ENCODE data around the gene TMC8. TPM values are rescaled to one million over a fixed set of nuclear protein-coding genes. Genes with fewer than 3 reads are reported as not detected.
"Not testable (repeated sequence)": the region's sequence is repeated elsewhere in the genome, so short reads cannot be mapped to it uniquely, and the experiment has no call there.

TMC8 gene, protein sequence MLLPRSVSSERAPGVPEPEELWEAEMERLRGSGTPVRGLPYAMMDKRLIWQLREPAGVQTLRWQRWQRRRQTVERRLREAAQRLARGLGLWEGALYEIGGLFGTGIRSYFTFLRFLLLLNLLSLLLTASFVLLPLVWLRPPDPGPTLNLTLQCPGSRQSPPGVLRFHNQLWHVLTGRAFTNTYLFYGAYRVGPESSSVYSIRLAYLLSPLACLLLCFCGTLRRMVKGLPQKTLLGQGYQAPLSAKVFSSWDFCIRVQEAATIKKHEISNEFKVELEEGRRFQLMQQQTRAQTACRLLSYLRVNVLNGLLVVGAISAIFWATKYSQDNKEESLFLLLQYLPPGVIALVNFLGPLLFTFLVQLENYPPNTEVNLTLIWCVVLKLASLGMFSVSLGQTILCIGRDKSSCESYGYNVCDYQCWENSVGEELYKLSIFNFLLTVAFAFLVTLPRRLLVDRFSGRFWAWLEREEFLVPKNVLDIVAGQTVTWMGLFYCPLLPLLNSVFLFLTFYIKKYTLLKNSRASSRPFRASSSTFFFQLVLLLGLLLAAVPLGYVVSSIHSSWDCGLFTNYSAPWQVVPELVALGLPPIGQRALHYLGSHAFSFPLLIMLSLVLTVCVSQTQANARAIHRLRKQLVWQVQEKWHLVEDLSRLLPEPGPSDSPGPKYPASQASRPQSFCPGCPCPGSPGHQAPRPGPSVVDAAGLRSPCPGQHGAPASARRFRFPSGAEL
- polyA plus RNA-seq (2011; rRNA removed) (0.14 and 0.19 TPM in 2 replicates), polyA plus RNA-seq (2017; fragmentation: RNase III; extraction: RNeasy Plus Mini Kit Qiagen cat#74134 plus additional on column Dnase treatment) (0.16 to 0.32 TPM (median 0.26 TPM) in 3 replicates), polyA minus RNA-seq (2011; rRNA and poly(A)+ RNA removed) (0.08 and 0.19 TPM in 2 replicates)
- 0.17 and 0.30 TPM in 2 replicates for polyA plus RNA-seq (2012; cell fraction: cytosol; rRNA removed)
- polyA plus RNA-seq (2012; cell fraction: nucleus; rRNA removed) = 0.81 and 2.0 TPM in 2 replicates

GRCh38 chr17:78130437-78131101 is at the start of gene TMC8:
Gene TMC8 (plus strand): TSS chr17:78130771. CDS start chr17:78131589, 818 bp downstream.
- FAIRE-seq (no peak), ATAC-seq (no peak), DNase-seq (ENCODE audit: low read depth in 1 of 2, low spot score in 1 of 2) (no peak)
- no peak for TF ChIP-seq RNF2 (IDR thresholded peaks at IDR 0.05; ENCODE audit: borderline replicate concordance, low read depth)
- peaks cover 14% of the 10 kb centered on the region for H3K4me1 ChIP-seq
- 86% methylated on average over 10 of the region's 10 CpGs for WGBS (ENCODE audit: missing lambda C conversion rate)
- H3K4me2 ChIP-seq = no peak within 1 kb of the TSS
- H3K9me3 ChIP-seq = no peaks in the 10 kb centered on the region
- ChIA-PET POLR2A (interaction anchor here (0.9 kb wide), 1 partner anchor 10 kb away, joined by 4 read pairs; no protein-coding TSS in a partner anchor), CTCF (interaction anchor here (0.7 to 13.7 kb wide), 6 partner anchors 9 to 46 kb away, joined by 3 to 164 read pairs (median 6); no protein-coding TSS in a partner anchor)
- peak within 1 kb of the TSS in 1 of 2 experiments; percentile 93; a peak in 3 of 6 replicates for H3K27ac ChIP-seq
- no peak within 1 kb of the TSS for H3K4me3 ChIP-seq

DNA sequence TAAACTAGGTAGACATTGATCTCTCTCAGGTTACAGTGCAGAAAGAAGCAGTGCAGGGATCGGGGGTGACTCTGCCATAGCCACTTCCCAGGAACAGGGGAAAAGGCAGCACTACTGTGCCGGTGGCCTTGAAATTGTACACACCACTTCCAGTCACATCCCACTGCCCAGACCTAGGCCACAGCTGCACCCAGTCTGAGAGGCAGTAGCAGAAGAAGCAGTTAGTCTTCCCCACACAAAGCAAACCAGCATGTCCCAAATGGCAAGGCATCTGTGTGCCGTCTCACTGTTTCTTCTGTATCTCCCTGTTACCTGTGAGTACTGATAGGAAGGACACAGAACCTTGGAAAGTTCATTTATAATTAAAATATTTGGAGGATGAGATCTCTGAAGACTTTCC is 49.0 kb upstream of the TMC8 start:
- H3K4me1 ChIP-seq = no peaks in the 10 kb centered on the region
- no peak overlapping the region for H3K27ac ChIP-seq
- ChIA-PET CTCF (interaction anchor here (6.1 kb wide), 1 partner anchor 15 kb away, joined by 83 read pairs; no protein-coding TSS in a partner anchor), POLR2A (no interaction called here)
- WGBS (ENCODE audit: missing lambda C conversion rate) = 88% methylated on average over 3 of the region's 3 CpGs
- DNase-seq (ENCODE audit: low read depth in 1 of 2, low spot score in 1 of 2) = no peak
- no peak overlapping the region for H3K4me3 ChIP-seq
- no peaks in the 10 kb centered on the region for H3K9me3 ChIP-seq
- no peak for ATAC-seq
- no peak for FAIRE-seq
- no peak overlapping the region for H3K4me2 ChIP-seq
- TF ChIP-seq, protein P1, sequence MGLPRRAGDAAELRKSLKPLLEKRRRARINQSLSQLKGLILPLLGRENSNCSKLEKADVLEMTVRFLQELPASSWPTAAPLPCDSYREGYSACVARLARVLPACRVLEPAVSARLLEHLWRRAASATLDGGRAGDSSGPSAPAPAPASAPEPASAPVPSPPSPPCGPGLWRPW (IDR thresholded peaks at IDR 0.05) = no peak
- TF ChIP-seq HEYL (CRISPR knock-in tag; IDR thresholded peaks at IDR 0.05) (no peak), FOSL2 (IDR thresholded peaks at IDR 0.05) (no peak), FOSL2 (CRISPR knock-in tag; IDR thresholded peaks at IDR 0.05) (no peak), NFE2L2 (conservative IDR thresholded peaks at IDR 0.05; ENCODE audit: low read length) (no peak), HOXA7 (CRISPR knock-in tag; IDR thresholded peaks at IDR 0.05) (no peak), POLR2AphosphoS2 (conservative IDR thresholded peaks at IDR 0.05; ENCODE audit: low read length) (no peak), EP300 (IDR thresholded peaks at IDR 0.05) (no peak), EHMT2 (IDR thresholded peaks at IDR 0.05; ENCODE audit: low read depth) (no peak), KDM5A (IDR thresholded peaks at IDR 0.05) (no peak), NR3C1 (IDR thresholded peaks at IDR 0.05) (no peak), MAFK (IDR thresholded peaks at IDR 0.05; ENCODE audit: partially characterized antibody) (no peak)

DNA sequence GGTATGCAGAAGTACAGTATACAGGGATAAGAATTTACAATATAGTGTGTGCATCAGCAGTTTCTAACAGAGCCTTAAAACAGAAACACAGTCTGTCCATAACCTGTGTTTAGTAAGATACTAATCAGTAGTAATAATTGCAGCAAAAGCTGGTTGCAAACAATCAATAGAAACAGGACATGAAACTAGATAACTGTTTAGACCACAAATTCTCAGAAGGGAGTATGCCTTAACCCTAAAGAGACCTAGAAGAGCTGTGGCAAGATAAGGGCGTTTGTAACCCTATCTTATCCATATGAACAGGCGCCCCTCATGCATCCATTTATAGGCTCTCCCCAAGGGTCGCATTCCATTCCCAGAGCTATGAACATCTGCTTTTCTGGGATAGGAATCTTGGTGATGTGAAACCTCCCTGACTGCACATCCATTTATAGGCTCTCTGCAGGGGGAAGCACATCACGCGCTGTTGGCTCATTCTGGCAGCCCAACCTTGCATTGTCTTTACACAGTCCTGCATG is 48.2 kb upstream of the TMC8 start:
- POLR2A ChIA-PET; ATAC-seq; DNase-seq (ENCODE audit: low read depth in 1 of 2, low spot score in 1 of 2); H3K4me3 ChIP-seq; H3K4me1 ChIP-seq; H3K9me3 ChIP-seq; FAIRE-seq; H3K4me2 ChIP-seq; H3K27ac ChIP-seq: not testable (repeated sequence)
- 81% methylated on average over 5 of the region's 5 CpGs for WGBS (ENCODE audit: missing lambda C conversion rate)
- CTCF ChIA-PET = interaction anchor here (0.8 to 6.1 kb wide), 5 partner anchors 14 to 168 kb away, joined by 3 to 83 read pairs (median 3); no protein-coding TSS in a partner anchor
- TF ChIP-seq MAFK (IDR thresholded peaks at IDR 0.05; ENCODE audit: partially characterized antibody) = peak; percentile 31

- CTCF ChIA-PET = interaction anchor here (0.8 to 6.1 kb wide), 8 partner anchors 13 to 167 kb away, joined by 3 to 83 read pairs (median 4); no protein-coding TSS in a partner anchor
- no peak for ATAC-seq
- Histone ChIP-seq H3K4me1 (no peaks in the 10 kb centered on the region), H3K4me2 (no peak overlapping the region), H3K9me3 (no peaks in the 10 kb centered on the region), H3K27ac (no peak overlapping the region), H3K4me3 (no peak overlapping the region)
- TF ChIP-seq, protein P1 (IDR thresholded peaks at IDR 0.05) = no peak
- TF ChIP-seq CEBPB (IDR thresholded peaks at IDR 0.05) (no peak), RCOR1 (IDR thresholded peaks at IDR 0.05; ENCODE audit: low read depth, low read length) (no peak), KDM1A (IDR thresholded peaks at IDR 0.05; ENCODE audit: low read depth) (no peak), TFCP2L1 (CRISPR knock-in tag; IDR thresholded peaks at IDR 0.05) (no peak), CHD4 (IDR thresholded peaks at IDR 0.05; ENCODE audit: borderline replicate concordance) (no peak), ZC3H11A (IDR thresholded peaks at IDR 0.05) (no peak), KDM5A (IDR thresholded peaks at IDR 0.05) (no peak), HEYL (CRISPR knock-in tag; IDR thresholded peaks at IDR 0.05) (no peak), EHF (CRISPR knock-in tag; IDR thresholded peaks at IDR 0.05) (no peak), CBX8 (IDR thresholded peaks at IDR 0.05) (no peak), ESRRA (IDR thresholded peaks at IDR 0.05; ENCODE audit: borderline replicate concordance, low read length) (no peak), PHF8 (IDR thresholded peaks at IDR 0.05; ENCODE audit: borderline replicate concordance, low read depth) (no peak), RNF2 (IDR thresholded peaks at IDR 0.05; ENCODE audit: borderline replicate concordance, low read depth) (no peak), POLR2A (IDR thresholded peaks at IDR 0.05; ENCODE audit: low read length) (no peak), ZSCAN20 (CRISPR knock-in tag; IDR thresholded peaks at IDR 0.05) (no peak), JUNB (IDR thresholded peaks at IDR 0.05) (no peak), CBX2 (IDR thresholded peaks at IDR 0.05; ENCODE audit: borderline replicate concordance, low read depth) (no peak)
- POLR2A ChIA-PET = no interaction called here
- WGBS (ENCODE audit: missing lambda C conversion rate) = 79% methylated on average over 7 of the region's 7 CpGs
- no peak for FAIRE-seq
- no peak for DNase-seq (ENCODE audit: low read depth in 1 of 2, low spot score in 1 of 2)
Observed at GRCh38 chr17:78082988-78083387, 47.6 kb upstream of the TMC8 start.
